Heart left ventricle (tissue), 16 donors: Measurements from ENCODE around the gene UCKL1. TPM values are rescaled to one million over a fixed set of nuclear protein-coding genes. Genes with fewer than 3 reads are reported as not detected.

ENCODE experiments used
- ATAC-seq, 4 donors: fragments of 200-7000 bp; cut with Tn5 transposase; one replicate each; pipeline ENCODE4 v1.9.1; 2020 to 2022; ENCODE audit warnings: moderate library complexity in 4 of 4, mild to moderate bottlenecking in 3 of 4, moderate number of reproducible peaks in 1 of 4
- DNase-seq, 5 donors: peaks; one replicate each; pipeline ENCODE4 v3.0.0-alpha.2; 2020
- H3K27ac ChIP-seq, 12 donors: fragments of 200-600 bp; sonication (generic) in 4 of 12; one replicate each; pipeline versions ENCODE4 v1.5.0 to v1.8.0; 2016 to 2022; ENCODE audit warnings: mild to moderate bottlenecking in 2 of 12
- H3K27me3 ChIP-seq, 9 donors: fragments of 200-600 bp; sonication (generic) in 2 of 9; one replicate each; pipeline versions ENCODE4 v1.5.1 to v1.8.0; 2016 to 2022; ENCODE audit warnings: mild to moderate bottlenecking in 3 of 9
- H3K36me3 ChIP-seq, 9 donors: fragments of 200-600 bp; sonication (generic) in 2 of 9; one replicate each; pipeline versions ENCODE4 v1.5.0 to v1.8.0; 2018 to 2022; ENCODE audit warnings: mild to moderate bottlenecking in 2 of 9
- H3K4me1 ChIP-seq, 12 donors: fragments of 200-600 bp; sonication (generic) in 4 of 12; one replicate each; pipeline versions ENCODE4 v1.5.0 to v1.8.0; 2016 to 2022; ENCODE audit warnings: mild to moderate bottlenecking in 3 of 12
- H3K4me3 ChIP-seq, 12 donors: fragments of 200-600 bp; sonication (generic) in 4 of 12; one replicate each; pipeline versions ENCODE4 v1.5.0 to v1.8.0; 2017 to 2022; ENCODE audit warnings: mild to moderate bottlenecking in 9 of 12, moderate library complexity in 4 of 12
- H3K9me3 ChIP-seq, 12 donors: fragments of 200-600 bp; sonication (generic) in 4 of 12; one replicate each; pipeline versions ENCODE4 v1.5.0 to v1.8.0; 2016 to 2022; ENCODE audit warnings: mild to moderate bottlenecking in 1 of 12
- POLR2A ChIP-seq, 2 donors: fragments of 450-650 bp; IDR thresholded peaks; one replicate each; pipeline ENCODE4 v1.6.1; 2017; ENCODE audit warnings: antibody characterized with exemption in 2 of 2, mild to moderate bottlenecking in 2 of 2, moderate library complexity in 2 of 2
- WGBS, 4 donors: extraction: QIAGEN DNeasy Blood & Tissue Kit in 2 of 4; methylation state at CpG; one replicate each; pipeline versions ENCODE4 v1.1.5 to v1.1.7; 2013 to 2018; 5-methylcytosine and 5-hydroxymethylcytosine counted together
- intact Hi-C, 10 donors: fragments of 100-400 bp; cut with DNase I; formaldehyde crosslinking; loops; one replicate each; pipeline versions ENCODE4 v1.11.1 to v1.14.2; 2022
- polyA plus RNA-seq, 2 donors: library from polyadenylated mRNA; stranded (reverse); fragments of 200-250 nt; gene quantifications; one replicate each; pipeline ENCODE4 v1.2.3, GENCODE V29; 2013
- total RNA-seq, 9 donors: library from RNA; depleted of rRNA in 2 of 9; stranded (reverse); fragments of >200 nt in 2 of 9; fragmentation: NEBNext Ultra II Directional in 3 of 9; extraction: Animal tissue kit (Norgen Biotek cat#: 25700) in 3 of 9; gene quantifications; one replicate each; pipeline versions ENCODE4 v1.1.0 to v1.2.4, GENCODE V29; 2016 to 2023
- TF ChIP-seq, protein P1 (sequence below), 12 donors: fragments of 200-600 bp; sonication (generic) in 4 of 12; IDR thresholded peaks; one replicate each; pipeline versions ENCODE4 v1.5.0 to v1.8.0; 2018 to 2022; ENCODE audit warnings: antibody characterized with exemption in 12 of 12, mild to moderate bottlenecking in 5 of 12
- donor health status: ischemic (EF 13 %, LVEDD 7.1; RV severe dilation, severe dysfunction).
- donor health status: healthy with polysubstance abuse.
- donor health status: DM: no; HTN: yes; CAD: no.
- donor health status: DM: no; HTN: no; CAD: no.
- donor health status: ischemic (EF 25% LVEDD 6.9; RV normal size, moderate dysfunction).
- donor health status: ischemic (EF 25% LVEDD 5.7; RV mildly dilated, moderate dysfunction).
- donor health status: healthy.
- donor health status: DM: yes; HTN: yes; CAD: no.
- donor health status: ischemic (EF 35%, LVEDD 5.7; RV mildly dilated, moderate dysfunction).
- donor health status: nonischemic (EF 11% LVEDD 7.7; RV severe dilation, severe dysfunction).
- donor health status: DM: yes; HTN: yes; CAD: no.
- donor health status: PGD.
- donor health status: ischemic (EF 29% LVEDD 5.4; RV normal size, mild dysfunction).
- donor health status: nonischemic (EF 23%, LVEDD 6.1; RV moderate dilation, normal function).

The UCKL1 gene
- total and polyA plus RNA-seq, 11 donors = 27.7 to 49.7 (median 37.5) TPM

DNA sequence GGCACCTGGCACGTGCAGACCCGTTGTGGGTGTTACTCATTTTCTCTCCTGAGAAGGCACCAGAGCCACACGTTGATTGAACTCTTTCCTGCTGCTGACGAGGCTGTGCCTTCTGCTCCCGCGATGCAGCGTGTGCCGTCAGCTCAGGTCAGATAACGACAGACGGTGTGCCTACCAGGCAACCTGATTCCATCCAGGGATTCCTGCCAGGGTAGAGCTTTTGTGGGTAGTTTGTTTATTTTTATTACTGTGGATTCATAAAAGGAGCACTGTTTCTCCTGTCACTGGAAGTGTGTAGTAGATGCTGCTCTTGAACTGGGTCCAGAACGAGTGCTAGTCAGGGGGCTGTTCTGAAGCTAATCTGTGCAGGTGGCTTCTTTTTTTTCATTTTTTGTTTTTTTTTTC lies 45.4 kb upstream of the UCKL1 start:
- Histone ChIP-seq H3K9me3 (no peaks in the 10 kb centered on the region), H3K27me3 (no peaks in the 10 kb centered on the region), H3K36me3 (peaks cover 0 to 100% (median 99%) of the 10 kb centered on the region in 9 donors), H3K27ac (no peak overlapping the region), H3K4me3 (no peak overlapping the region), H3K4me1 (peaks cover 0 to 21% (median 0%) of the 10 kb centered on the region in 12 donors)
- ATAC-seq = no peak
- 64 to 75% (median 72%) methylated on average over 11 of the region's 11 CpGs for WGBS, 4 donors
- intact Hi-C loops = loop anchor here in 1 of 10 donors (10.0 kb wide), 1 partner anchor 123 kb away; no protein-coding TSS in a partner anchor
- DNase-seq = no peak
- TF ChIP-seq, protein P1, sequence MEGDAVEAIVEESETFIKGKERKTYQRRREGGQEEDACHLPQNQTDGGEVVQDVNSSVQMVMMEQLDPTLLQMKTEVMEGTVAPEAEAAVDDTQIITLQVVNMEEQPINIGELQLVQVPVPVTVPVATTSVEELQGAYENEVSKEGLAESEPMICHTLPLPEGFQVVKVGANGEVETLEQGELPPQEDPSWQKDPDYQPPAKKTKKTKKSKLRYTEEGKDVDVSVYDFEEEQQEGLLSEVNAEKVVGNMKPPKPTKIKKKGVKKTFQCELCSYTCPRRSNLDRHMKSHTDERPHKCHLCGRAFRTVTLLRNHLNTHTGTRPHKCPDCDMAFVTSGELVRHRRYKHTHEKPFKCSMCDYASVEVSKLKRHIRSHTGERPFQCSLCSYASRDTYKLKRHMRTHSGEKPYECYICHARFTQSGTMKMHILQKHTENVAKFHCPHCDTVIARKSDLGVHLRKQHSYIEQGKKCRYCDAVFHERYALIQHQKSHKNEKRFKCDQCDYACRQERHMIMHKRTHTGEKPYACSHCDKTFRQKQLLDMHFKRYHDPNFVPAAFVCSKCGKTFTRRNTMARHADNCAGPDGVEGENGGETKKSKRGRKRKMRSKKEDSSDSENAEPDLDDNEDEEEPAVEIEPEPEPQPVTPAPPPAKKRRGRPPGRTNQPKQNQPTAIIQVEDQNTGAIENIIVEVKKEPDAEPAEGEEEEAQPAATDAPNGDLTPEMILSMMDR (IDR thresholded peaks at IDR 0.05) = no peak
- TF ChIP-seq POLR2A (IDR thresholded peaks at IDR 0.05) = no peak

DNA sequence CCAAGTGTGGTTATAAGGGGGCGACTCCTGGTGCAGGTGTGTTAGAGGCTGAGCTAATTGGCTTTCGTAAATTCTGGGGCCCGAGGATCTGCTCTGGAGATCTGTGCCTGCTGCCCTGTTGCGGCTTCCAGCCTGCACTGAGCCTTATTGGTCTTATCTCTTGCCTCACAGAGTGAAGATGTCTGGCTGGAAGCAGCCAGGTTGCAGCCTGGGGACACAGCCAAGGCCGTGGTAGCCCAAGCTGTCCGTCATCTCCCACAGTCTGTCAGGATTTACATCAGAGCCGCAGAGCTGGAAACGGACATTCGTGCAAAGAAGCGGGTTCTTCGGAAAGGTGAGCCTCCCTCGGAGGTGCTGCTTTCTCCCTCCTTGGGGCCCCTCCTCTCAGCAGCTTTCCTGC lies 44.7 kb upstream of the UCKL1 start:
- H3K4me1 ChIP-seq = peaks cover 0 to 21% (median 0%) of the 10 kb centered on the region in 12 donors
- DNase-seq (no peak), ATAC-seq (peak in 1 of 4 donors; percentile 57)
- no peaks in the 10 kb centered on the region for H3K27me3 ChIP-seq
- no peak overlapping the region for H3K4me3 ChIP-seq
- H3K9me3 ChIP-seq = no peaks in the 10 kb centered on the region
- TF ChIP-seq POLR2A (IDR thresholded peaks at IDR 0.05) = no peak
- TF ChIP-seq, protein P1 (IDR thresholded peaks at IDR 0.05) = no peak
- intact Hi-C loops = loop anchor here in 1 of 10 donors (10.0 kb wide), 1 partner anchor 124 kb away; no protein-coding TSS in a partner anchor
- no peak overlapping the region for H3K27ac ChIP-seq
- WGBS, 4 donors = 78 to 86% (median 81%) methylated on average over 5 to 12 of the region's 12 CpGs
- H3K36me3 ChIP-seq = peaks cover 0 to 100% (median 99%) of the 10 kb centered on the region in 9 donors

DNA sequence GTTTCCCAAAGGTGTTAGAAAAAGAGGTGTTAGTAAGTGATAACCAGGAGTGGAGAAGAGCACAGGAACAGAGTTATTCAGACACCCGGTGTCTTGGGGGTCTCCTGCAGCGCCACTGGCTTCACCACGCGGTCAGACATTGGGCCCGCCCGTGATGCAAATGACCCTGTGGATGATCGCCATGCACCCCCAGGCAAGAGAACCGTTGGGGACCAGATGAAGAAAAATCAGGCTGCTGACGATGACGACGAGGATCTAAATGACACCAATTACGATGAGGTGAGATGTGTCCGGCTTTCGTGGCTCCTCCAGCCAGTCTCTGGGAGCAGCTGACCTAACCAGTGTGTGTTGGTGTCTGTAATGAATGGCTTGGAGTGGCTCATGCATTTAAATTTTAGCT lies 26.7 kb upstream of the UCKL1 start:
- intact Hi-C loops = loop anchor here in 8 of 10 donors (5.0 to 10.0 kb wide), 7 partner anchors 39 to 139 kb away; partner anchors contain the start of genes C20orf204 (in 4 of the 8) and TCEA2 (in 1 of the 8)
- DNase-seq (peak in 1 of 5 donors; percentile 51), ATAC-seq (no peak)
- peaks cover 2 to 56% (median 50%) of the 10 kb centered on the region in 9 donors for H3K36me3 ChIP-seq
- H3K27me3 ChIP-seq = no peaks in the 10 kb centered on the region
- TF ChIP-seq, protein P1 (IDR thresholded peaks at IDR 0.05) = no peak
- no peak for TF ChIP-seq POLR2A (IDR thresholded peaks at IDR 0.05)
- WGBS, 4 donors = 85 to 90% (median 89%) methylated on average over 14 of the region's 14 CpGs
- no peaks in the 10 kb centered on the region for H3K9me3 ChIP-seq
- no peak overlapping the region for H3K4me3 ChIP-seq
- H3K4me1 ChIP-seq = peaks cover 7 to 44% (median 35%) of the 10 kb centered on the region in 12 donors
- H3K27ac ChIP-seq = no peak overlapping the region

DNA sequence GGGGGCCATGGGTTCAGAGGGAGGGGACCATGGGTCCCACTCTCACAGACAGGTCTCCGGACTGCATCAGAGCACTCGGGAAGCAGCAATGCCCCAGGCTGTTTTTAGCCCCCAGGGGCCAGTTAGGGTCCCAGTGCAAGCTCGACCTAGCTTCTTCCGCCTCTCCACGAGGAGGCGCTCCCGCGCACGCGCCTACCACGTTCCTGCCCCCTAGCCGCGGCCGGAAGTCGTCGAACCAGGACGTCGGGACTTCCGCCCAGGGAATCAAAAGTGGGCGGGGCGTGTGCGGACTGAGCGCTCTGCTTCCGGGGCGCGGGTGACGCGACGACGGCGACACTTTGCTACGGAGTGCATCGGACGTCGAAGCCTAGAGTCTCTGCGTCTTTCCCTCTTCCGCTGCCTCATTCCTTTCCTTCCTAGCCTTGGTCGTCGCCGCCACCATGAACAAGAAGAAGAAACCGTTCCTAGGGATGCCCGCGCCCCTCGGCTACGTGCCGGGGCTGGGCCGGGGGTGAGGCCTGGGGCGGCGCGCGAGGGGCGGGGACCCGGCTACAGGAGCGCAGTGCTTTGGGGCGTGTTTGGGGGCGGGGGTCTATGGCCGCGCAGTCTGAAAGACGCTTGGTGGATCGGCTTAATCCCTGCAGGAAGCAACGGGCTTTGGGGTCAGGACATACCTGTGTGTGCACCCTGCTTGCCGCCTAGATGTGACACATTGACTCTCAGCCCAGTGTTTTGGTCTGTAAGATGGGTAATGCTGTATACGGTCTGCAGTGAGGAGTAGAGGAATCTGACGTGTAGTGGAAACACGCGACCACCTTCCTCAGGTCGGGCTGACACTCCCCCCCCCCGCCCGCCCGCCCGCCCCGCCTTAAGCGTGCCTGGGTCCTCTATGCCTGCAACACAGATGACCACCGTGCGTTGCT lies 24.9 kb upstream of the UCKL1 start, which contains the start of gene PRPF6:
Gene PRPF6, plus strand, starts transcription at position 327 of the 923 bp plus-strand sequence. Its CDS starts 114 bp downstream, at position 441.
- intact Hi-C loops = loop anchor here in 8 of 10 donors (2.0 to 10.0 kb wide), 8 partner anchors 41 to 141 kb away; partner anchors contain the start of genes C20orf204 (in 4 of the 8) and TCEA2 (in 1 of the 8)
- Histone ChIP-seq H3K4me1 (peaks cover 7 to 45% (median 35%) of the 10 kb centered on the region in 12 donors), H3K9me3 (no peaks in the 10 kb centered on the region), H3K4me3 (peak within 1 kb of the TSS; percentile 73 to 100 (median 93)), H3K27ac (peak within 1 kb of the TSS; percentile 53 to 93 (median 86)), H3K36me3 (peaks cover 2 to 37% (median 31%) of the 10 kb centered on the region in 9 donors), H3K27me3 (no peaks in the 10 kb centered on the region)
- ATAC-seq (peak; percentile 88 to 94 (median 90)), DNase-seq (peak; percentile 95 to 98 (median 97))
- TF ChIP-seq, protein P1 (IDR thresholded peaks at IDR 0.05) = peak; percentile 66 to 98 (median 89)
- peak in 1 of 2 donors; percentile 72 for TF ChIP-seq POLR2A (IDR thresholded peaks at IDR 0.05)
- whole genome bisulfite sequencing, 4 donors = 0 to 1% (median 1%) methylated on average over 46 to 75 of the region's 75 CpGs
